Lung (tissue), 12 donors: ENCODE results near the gene RFPL2. TPM values are rescaled to one million over a fixed set of nuclear protein-coding genes. Genes with fewer than 3 reads are reported as not detected.
"Not testable (repeated sequence)": the region's sequence is repeated elsewhere in the genome, so short reads cannot be mapped to it uniquely, and the experiment has no call there.

ENCODE experiments used
- ATAC-seq: fragments of 200-7000 bp; cut with Tn5 transposase; one replicate; pipeline ENCODE4 v1.9.1; 2020; ENCODE audit warnings: moderate number of reproducible peaks; ENCODE audit not compliant: insufficient read depth, low FRiP score
- DNase-seq, 3 donors: peaks; one replicate each; pipeline ENCODE4 v3.0.0-alpha.2; 2013 to 2017
- H3K27ac ChIP-seq, 2 donors: one replicate each; pipeline ENCODE4 v1.5.1; 2013; ENCODE audit warnings: mild to moderate bottlenecking in 2 of 2, moderate library complexity in 2 of 2, control low read depth in 1 of 2, inconsistent platforms in 1 of 2, low read depth in 1 of 2, low read length in 1 of 2
- H3K27me3 ChIP-seq, 3 donors: one replicate each; pipeline ENCODE4 v1.5.1; 2013; ENCODE audit warnings: low read length in 2 of 3; ENCODE audit not compliant: control insufficient read depth in 3 of 3, insufficient read depth in 3 of 3
- H3K36me3 ChIP-seq, 4 donors: one replicate each; pipeline ENCODE4 v1.5.1; 2013; ENCODE audit warnings: low read length in 4 of 4, mild to moderate bottlenecking in 1 of 4, moderate library complexity in 1 of 4; ENCODE audit not compliant: control insufficient read depth in 4 of 4, insufficient read depth in 4 of 4
- H3K4me1 ChIP-seq, 5 donors: one replicate each; pipeline ENCODE4 v1.5.1; 2013; ENCODE audit warnings: low read length in 5 of 5, mild to moderate bottlenecking in 2 of 5, moderate library complexity in 1 of 5; ENCODE audit not compliant: control insufficient read depth in 5 of 5, insufficient read depth in 5 of 5
- H3K4me3 ChIP-seq: one replicate; pipeline ENCODE4 v1.5.1; 2013; ENCODE audit warnings: mild to moderate bottlenecking, control low read depth, moderate library complexity
- H3K9ac ChIP-seq, 2 donors: one replicate each; pipeline ENCODE4 v1.5.1; 2013; ENCODE audit warnings: low read length in 2 of 2, control low read depth in 1 of 2; ENCODE audit not compliant: insufficient read depth in 1 of 2
- H3K9me3 ChIP-seq, 4 donors: one replicate each; pipeline ENCODE4 v1.5.1; 2013; ENCODE audit warnings: low read length in 3 of 4, mild to moderate bottlenecking in 1 of 4, moderate library complexity in 1 of 4; ENCODE audit not compliant: control insufficient read depth in 4 of 4, insufficient read depth in 3 of 4
- WGBS, 2 donors: extraction: QIAGEN DNeasy Blood & Tissue Kit; methylation state at CpG; one replicate each; pipeline ENCODE4 v1.1.7; 2013; 5-methylcytosine and 5-hydroxymethylcytosine counted together
- polyA plus RNA-seq, 2 donors: library from polyadenylated mRNA; stranded (reverse); fragments of 200-250 nt; gene quantifications; one replicate each; pipeline ENCODE4 v1.2.1, GENCODE V29; 2013
- total RNA-seq, 2 donors: library from RNA; depleted of rRNA in 1 of 2; stranded (reverse); fragments of >200 nt in 1 of 2; gene quantifications; one replicate each; pipeline ENCODE4 v1.2.1, GENCODE V29; 2014 to 2021
- TF ChIP-seq, protein P1 (sequence below): IDR thresholded peaks from 2 replicates; pipeline ENCODE4 v1.5.1; 2012; ENCODE audit warnings: mild to moderate bottlenecking; ENCODE audit errors: control extremely low read depth, extremely low read depth
- donor health status: control.
- donor health status: control.
- donor health status: Bipolar disorder and iron deficiency.
- donor health status: healthy.
- donor health status: DM: yes; HTN: yes; CAD: no.

RFPL2 gene
- total and polyA plus RNA-seq, 4 donors: 0.10 TPM; not detected in 3

DNA sequence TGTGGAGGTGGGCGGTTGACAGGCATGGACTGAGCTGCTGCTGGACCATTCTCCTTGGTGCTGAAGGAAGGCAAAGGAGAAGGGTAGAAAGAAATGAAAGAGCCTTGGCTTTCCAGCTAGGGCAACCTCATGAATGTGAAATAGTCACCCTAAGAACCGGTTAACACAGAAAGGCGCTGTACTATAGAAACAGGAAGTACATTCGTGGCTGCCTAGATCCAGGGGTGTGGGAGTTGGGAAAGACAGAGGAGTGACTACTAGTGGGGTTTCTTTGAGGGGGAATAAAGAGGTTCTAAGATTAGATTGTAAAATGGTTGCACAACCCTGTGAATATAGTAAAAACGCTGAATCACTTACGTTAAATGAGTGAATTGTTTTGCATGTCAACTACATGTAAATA lies 53.2 kb downstream of the RFPL2 start:
- not testable (repeated sequence) for H3K4me1 ChIP-seq, H3K9me3 ChIP-seq, H3K27me3 ChIP-seq, H3K36me3 ChIP-seq, H3K27ac ChIP-seq, DNase-seq, H3K9ac ChIP-seq, H3K4me3 ChIP-seq, ATAC-seq
- WGBS, 2 donors: 40 to 64% methylated on average over 6 of the region's 6 CpGs

DNA sequence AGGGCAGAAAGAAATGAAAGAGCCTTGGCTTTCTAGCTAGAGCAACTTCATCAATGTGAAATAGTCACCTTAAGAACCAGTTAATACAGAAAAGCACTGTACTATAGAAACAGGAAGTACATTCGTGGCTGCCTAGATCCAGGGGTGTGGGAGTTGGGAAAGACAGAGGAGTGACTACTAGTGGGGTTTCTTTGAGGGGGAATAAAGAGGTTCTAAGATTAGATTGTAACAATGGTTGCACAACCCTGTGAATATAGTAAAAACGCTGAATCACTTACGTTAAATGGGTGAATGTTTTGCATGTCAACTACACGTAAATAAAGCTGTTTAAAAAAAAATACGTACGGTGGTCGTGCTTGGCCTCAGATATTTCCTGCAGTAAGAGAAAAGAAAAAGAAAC lies 54.2 kb downstream of the RFPL2 start:
- not testable (repeated sequence) for H3K4me1 ChIP-seq, ATAC-seq, H3K36me3 ChIP-seq, H3K9ac ChIP-seq, H3K27ac ChIP-seq, DNase-seq, H3K4me3 ChIP-seq, H3K9me3 ChIP-seq, H3K27me3 ChIP-seq
- 28 to 47% methylated on average over 7 of the region's 7 CpGs for WGBS, 2 donors

GRCh38 chr22:32148372-32148771 lies 56.5 kb downstream of the RFPL2 start:
- H3K27ac ChIP-seq: not testable (repeated sequence)

DNA sequence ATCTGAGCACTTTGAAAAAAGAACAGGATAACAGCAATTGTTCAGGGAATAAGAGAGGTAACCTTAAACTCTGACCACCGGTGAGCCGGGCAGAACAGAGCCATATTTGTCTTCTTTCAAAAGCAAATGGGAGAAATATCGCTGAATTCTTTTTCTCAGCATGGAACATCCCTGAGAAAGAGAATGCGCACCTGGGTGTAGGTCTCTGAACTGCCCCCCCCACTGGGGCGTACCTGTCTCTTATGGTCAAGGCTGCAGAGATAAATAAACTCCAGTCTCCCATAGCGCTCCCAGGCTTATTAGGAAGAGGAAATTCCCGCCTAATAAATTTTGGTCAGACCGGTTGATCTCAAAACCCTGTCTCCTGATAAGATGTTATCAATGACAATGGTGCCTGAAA lies 57.7 kb downstream of the RFPL2 start:
- not testable (repeated sequence) for ATAC-seq, H3K9me3 ChIP-seq
- 86 to 95% methylated on average over 8 of the region's 8 CpGs for WGBS, 2 donors

More at GRCh38 chr22:32148372-32148771, 56.5 kb downstream of the RFPL2 start:
- not testable (repeated sequence) for H3K36me3 ChIP-seq, H3K27me3 ChIP-seq, H3K9ac ChIP-seq, DNase-seq, H3K9me3 ChIP-seq, ATAC-seq, H3K4me1 ChIP-seq, H3K4me3 ChIP-seq
- WGBS, 2 donors: 77 to 79% methylated on average over 4 of the region's 4 CpGs

GRCh38 chr22:32144496-32145274 lies 60.2 kb downstream of the RFPL2 start:
- 37 to 68% methylated on average over 6 of the region's 6 CpGs for WGBS, 2 donors
- no peaks in the 10 kb centered on the region for H3K36me3 ChIP-seq
- H3K9me3 ChIP-seq: no peaks in the 10 kb centered on the region
- TF ChIP-seq, protein P1, sequence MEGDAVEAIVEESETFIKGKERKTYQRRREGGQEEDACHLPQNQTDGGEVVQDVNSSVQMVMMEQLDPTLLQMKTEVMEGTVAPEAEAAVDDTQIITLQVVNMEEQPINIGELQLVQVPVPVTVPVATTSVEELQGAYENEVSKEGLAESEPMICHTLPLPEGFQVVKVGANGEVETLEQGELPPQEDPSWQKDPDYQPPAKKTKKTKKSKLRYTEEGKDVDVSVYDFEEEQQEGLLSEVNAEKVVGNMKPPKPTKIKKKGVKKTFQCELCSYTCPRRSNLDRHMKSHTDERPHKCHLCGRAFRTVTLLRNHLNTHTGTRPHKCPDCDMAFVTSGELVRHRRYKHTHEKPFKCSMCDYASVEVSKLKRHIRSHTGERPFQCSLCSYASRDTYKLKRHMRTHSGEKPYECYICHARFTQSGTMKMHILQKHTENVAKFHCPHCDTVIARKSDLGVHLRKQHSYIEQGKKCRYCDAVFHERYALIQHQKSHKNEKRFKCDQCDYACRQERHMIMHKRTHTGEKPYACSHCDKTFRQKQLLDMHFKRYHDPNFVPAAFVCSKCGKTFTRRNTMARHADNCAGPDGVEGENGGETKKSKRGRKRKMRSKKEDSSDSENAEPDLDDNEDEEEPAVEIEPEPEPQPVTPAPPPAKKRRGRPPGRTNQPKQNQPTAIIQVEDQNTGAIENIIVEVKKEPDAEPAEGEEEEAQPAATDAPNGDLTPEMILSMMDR: no peak
- peaks cover 0 to 5% (median 0%) of the 10 kb centered on the region in 3 donors for H3K27me3 ChIP-seq
- no peaks in the 10 kb centered on the region for H3K4me1 ChIP-seq
- no peak overlapping the region for H3K9ac ChIP-seq
- DNase-seq (peak in 1 of 3 donors; percentile 10), ATAC-seq (no peak)
- no peak overlapping the region for H3K4me3 ChIP-seq
- no peak overlapping the region for H3K27ac ChIP-seq

More for the DNA sequence above, 57.7 kb downstream of the RFPL2 start:
- DNase-seq, H3K9ac ChIP-seq, H3K4me1 ChIP-seq, H3K36me3 ChIP-seq, H3K4me3 ChIP-seq, H3K27ac ChIP-seq, H3K27me3 ChIP-seq: not testable (repeated sequence)
